HTR-8/SVneo (cell line): ENCODE measurements around the gene MCC.
A peak's percentile ranks its signal among the peaks of the same experiment; 100 is the strongest.

Experiments
- DNase-seq: peaks from one replicate; pipeline ENCODE4 v3.0.0; 2011; ENCODE audit warnings: low spot score, mixed read lengths; ENCODE audit not compliant: insufficient read length
- FAIRE-seq: peaks from 2 replicates; lab custom pipeline; 2011; peaks lifted over from hg19 to GRCh38; lab: Jason Lieb, UNC

Gene MCC

DNA sequence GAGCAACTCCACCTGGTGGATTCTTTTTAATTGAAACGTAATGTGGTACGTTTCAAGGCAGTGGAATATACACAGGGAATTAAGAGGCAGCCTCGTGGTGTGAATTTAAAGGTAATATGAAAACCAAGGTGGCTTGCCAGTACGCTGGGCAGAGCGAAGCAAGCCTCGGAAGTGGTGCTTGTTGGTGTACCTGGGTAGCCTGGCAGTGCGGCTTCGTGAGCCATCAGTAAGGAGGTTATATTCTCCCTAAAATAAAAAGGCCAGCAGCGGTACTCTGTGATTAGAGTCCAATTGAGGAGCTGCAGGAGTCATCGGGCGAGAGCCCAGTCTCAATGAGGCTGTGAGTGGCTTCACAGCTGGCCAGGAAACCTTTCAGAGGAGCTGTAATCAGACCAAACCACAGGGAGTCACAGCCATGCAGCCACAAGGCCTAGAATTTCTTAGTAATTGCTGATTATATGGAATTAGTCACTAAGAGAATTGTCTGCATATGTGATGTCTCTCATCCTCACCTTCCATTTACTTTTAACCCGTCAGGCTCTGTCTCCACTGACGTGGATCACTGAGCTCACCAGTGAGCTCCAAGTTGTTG lies 454.0 kb downstream of the MCC start:
- no peak for DNase-seq
- no peak for FAIRE-seq

DNA sequence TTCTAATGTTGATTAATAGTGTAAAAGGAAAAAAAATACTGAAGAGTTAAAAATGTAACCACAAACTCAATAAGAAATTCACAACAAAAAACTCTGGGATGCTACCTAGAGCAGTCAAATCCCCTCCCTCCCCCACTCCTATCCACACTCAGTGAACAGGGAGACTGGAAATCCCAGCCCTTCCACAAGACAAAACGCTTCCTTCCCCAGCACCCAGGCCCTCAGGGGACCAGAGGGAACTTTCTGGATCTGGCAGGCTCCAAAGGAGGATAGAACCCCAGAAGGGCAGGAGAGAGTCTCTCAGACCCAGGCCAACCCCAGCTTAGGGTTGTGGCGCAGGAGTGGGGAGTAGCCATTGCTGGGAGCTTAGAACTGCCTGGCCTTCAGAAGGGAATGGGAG lies 456.7 kb downstream of the MCC start:
- no peak for DNase-seq
- FAIRE-seq, result no peak

DNA sequence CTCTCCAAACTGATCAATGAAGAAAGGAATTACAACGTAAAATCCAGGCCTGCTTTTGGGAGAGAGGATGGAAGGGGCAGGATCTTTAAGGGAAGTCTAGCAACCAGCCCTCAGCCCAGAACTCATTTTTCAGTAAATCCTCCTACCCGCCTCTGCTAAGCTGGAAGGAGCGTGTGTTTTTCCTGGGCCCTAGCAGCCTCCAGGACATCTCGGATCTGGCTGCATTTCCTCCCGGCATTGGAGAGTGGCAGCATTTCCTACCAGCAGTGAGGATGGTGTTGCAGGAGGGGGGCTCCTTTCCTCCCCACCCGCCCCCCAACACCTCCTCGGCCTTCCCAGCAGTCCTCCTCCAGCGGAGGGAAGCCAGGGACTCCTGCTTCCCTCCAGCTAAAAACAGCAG lies 457.1 kb downstream of the MCC start:
- DNase-seq (no peak), FAIRE-seq (no peak)

DNA sequence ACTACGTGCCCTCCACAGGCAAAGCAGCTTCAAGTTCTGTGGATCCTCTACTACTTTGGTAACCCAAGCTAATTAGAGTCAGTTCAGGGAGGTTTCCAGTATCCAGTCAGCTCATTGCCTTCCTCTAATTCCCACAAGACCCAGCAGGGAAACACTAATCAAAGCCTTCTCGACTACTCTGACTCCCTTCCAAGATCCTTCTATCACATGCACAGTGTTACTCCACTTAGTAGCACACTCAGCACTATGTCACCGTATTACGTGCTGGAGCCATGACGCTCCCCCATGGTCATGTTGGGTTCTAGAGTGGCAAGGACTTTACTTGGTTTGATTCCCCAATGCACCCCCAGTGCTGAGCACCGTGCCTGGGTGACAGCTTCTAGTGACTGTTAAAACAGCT lies 458.6 kb downstream of the MCC start:
- DNase-seq (no peak), FAIRE-seq (no peak)

DNA sequence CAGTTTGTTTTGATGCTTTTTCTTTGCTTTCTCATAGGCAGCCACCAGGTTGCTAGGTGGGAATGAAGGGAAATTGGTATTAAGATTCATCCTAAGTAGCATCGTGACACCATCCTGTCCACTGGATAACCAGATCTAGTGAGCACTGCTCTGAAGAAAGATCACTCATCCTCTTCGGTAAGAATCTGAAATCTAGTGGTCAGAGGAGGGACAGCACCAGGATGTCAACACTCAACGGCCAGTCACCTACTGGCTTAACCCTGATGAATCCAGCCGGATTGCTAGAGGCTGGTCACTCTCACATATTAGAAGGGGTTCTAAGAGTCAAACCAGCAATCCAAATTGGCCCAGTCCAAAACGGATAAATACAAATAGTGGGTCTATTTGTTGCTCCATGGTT lies 460.8 kb downstream of the MCC start:
- FAIRE-seq, result no peak
- DNase-seq, result no peak

DNA sequence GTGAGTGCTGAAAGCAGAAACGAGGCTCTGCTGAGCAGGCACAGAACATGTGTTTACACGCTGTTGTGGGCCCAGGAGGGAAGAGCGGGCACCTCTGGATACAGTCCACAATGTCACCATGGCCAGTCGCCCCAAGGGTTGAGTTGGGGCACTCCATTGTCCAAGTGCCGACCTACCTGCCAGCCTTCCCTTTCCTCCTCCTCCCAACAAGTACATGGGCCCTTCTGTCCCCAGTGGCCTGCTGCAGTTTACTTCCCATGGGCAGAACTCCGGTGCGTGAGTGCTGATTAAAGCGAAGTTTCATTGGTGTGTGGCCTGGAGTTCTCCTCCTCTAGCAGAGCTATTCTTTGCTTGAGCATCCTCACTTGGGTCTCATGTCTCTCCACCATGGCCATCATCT lies 461.2 kb downstream of the MCC start:
- no peak for DNase-seq
- FAIRE-seq, result no peak

DNA sequence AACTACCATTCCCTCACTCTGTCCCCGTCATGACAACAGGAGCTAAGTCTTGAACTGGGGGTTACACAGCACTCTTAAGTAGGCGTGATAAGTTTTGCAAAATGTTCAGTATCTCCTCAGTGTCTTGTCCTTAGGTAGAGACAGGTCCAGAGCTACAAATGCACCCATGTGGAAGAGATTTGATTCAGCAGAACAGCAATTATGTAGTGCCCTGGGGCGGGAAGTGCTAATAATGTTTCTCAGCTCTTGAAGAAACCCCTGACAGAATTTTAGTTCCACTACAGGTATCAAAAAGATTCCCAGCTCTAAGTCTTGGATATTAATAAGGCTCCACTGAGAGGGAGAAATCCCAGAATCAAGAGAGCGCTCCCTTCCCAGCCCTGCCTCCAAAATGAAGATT lies 462.0 kb downstream of the MCC start:
- FAIRE-seq (no peak), DNase-seq (no peak)

DNA sequence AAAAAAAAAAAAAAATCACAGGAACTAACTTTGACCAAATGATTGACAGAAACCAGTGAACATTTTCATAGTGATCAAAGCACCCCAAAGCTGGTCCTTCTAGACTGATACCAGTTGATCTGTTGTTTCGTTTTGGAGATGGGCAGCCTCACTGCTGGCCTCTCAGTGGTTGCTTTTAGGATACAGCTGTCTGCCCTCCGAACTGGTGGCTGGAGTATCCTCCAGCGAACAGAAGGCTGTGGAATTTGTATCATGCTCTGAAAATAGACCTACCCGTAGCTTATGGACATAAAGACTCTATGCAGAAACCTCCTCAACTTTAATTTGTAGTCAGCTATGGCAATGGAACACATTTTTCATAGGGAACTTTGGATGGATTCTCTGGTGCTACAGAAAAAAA lies 462.7 kb downstream of the MCC start:
- no peak for FAIRE-seq
- no peak for DNase-seq

DNA sequence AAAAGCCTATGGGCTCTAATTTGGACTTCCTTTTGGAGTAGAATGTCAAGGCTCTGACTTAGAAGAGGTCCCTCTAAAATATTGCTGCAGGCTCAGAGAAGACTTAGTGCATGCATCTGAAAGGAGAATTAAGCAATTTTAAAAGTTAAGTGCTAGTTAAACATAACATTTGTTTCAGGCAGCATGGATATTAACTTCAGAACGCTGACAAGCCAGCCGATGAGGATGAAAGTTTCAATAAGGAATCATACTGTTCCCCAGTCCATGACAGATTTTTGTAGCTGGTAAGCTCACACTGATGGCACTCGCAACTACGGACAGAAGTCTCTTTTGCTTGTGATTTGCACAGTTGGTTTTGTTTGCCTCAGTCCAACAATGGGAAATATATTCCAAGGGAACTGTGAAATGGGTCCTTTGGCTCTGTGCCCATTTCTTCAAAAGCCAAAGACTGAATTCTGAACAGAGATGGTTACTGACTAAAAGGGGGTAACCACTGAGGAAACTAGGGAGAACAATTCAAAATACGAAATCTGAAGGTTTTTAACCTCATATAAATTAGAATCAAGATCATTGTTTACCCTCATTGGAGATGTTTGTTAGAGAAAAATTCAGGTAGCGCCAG lies 464.1 kb downstream of the MCC start:
- DNase-seq, result no peak
- no peak for FAIRE-seq

DNA sequence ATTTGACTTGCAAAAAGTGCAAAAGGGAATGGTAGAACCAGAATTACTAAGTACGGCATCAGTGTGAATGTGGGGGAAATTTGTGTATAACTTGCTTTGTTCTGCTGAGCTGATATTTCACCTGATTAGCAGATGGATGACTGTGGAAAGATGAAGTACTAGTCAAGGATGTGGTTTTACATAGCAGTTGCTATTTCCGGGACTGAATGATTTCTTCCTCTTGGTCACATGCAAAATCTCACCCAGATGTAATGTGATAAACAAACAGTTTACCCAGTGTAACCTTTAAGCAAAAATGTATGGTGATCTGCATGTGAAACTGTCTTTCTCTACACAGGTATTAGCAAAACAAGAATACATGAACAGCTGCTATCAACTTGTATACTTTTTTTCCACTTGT lies 465.6 kb downstream of the MCC start:
- FAIRE-seq (no peak), DNase-seq (no peak)

DNA sequence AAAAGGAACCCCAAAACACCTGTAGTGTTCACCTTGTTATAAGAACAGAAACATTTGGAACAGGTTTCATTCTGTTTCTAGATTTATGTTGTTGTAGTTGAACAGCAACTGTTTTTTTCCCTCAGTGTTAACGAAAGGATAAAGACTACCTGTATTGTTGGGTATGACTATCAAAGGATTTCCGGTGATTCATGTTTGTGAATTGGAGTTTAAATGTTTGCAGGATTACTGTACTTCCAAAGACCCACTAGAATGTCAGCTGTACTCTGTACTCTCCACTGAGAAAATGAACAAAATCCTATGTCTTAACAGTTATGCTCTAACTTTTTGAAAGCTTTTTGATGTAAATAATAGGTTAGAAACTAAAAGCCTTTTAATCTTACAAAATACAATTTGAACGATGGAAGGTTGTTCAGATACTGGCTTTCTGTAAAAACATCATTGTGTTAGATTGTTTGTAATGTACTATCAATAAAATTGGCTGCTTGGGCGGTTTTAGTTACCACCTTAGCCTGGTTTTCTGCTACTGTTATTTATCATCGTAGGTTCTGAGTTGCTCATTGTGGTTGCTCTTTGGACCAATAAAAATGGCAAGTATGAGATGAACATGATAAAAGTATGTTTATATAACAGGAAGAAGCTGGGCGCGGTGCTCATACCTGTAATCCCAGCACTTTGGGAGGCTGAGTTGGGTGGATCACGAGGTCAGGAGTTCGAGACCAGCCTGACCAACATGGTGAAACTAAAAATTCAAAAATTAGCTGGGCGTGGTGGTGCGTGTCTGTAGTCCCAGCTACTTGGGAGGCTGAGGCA lies 467.6 kb downstream of the MCC start:
- peak; percentile 41 for DNase-seq
- FAIRE-seq, result peak; percentile 69

DNA sequence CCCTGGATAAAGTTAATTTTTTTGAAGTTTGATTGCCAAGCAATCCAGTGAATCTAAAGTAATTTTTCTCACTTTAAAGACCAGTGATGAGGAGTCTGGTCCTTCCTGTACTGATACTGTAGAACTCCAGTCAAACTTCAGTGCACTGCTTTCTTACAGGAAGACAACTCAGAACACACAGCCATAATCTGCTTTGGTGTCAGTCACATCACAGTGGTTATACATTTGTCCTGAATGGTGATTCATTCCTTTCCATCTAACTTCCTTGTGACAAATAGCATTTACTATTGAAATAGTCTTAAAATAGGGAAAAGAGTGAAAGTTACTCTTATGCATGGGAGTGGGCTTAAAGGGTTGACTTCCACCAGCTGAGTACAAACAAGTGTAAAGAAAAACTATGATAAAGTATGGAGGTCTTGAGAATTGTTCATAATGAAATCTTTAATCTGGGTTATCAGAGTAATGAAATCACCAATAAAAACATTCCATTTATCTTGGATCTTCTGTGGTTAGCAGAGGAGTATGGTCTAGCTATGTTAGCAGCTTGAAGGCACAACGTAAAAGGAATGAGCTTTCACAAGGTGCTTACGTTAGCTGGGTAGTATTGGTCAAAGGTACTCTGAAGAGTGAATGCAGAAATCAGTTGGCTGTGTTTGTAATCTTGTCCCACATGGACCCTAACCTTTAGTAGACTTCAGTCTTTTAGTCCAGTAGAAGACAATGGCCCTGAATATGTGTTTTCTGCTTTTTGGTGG lies 470.2 kb downstream of the MCC start:
- FAIRE-seq (no peak), DNase-seq (no peak)

DNA sequence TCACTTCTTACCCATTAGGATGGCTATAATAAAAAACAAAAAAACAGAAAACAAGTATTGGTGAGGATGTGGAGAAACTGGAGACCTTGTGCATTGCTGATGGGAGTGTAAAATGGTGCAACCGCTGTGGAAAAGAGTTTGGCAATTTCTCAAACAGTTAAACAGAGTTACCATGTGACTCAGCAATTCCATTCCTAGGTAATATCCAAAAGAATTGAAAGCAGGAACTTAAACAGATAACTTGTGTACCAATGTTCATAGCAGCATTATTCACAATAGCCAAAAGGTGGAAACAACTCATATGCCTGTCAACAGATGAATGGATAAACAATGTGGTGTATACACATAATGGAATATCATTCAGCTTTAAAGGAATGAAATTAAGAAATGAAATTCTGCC lies 482.8 kb downstream of the MCC start:
- no peak for FAIRE-seq
- no peak for DNase-seq

DNA sequence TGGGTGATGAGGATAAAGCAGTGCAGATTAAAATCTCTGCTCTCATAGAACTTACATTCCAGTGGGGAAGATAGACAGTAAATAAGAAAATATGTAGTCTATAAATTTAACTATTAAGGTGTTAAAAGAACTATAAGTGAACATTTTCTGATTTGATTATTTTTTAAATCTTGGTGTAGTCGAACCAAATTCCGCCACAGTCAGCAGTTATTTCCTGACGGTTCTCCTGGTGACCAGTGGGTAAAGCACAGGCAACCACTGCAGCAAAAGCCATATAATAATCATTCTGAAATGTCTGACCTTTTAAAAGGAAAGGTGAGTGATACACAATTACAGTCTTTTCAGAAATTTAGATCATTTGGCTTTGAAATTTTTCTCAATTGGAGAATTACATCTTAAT lies 484.5 kb downstream of the MCC start:
- DNase-seq (no peak), FAIRE-seq (no peak)

DNA sequence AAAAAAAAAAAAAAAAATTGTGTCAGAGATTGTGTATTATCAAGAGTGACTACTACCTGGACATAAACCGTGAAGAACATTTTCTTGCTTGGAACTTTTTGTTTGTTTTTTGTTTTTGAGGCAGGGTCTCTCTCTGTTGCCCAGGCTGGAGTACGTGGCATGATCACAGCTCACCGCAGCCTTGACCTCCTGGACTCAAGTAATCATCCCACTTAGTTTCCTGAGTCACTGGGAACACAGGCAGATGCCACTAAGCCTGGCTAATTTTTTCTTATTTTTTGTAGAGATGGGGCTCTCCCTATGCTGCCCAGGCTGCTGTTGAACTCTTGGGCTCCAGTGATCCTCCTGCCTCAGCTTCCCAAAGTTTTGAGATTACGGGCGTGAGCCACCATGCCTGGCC lies 485.8 kb downstream of the MCC start:
- DNase-seq (no peak), FAIRE-seq (no peak)

DNA sequence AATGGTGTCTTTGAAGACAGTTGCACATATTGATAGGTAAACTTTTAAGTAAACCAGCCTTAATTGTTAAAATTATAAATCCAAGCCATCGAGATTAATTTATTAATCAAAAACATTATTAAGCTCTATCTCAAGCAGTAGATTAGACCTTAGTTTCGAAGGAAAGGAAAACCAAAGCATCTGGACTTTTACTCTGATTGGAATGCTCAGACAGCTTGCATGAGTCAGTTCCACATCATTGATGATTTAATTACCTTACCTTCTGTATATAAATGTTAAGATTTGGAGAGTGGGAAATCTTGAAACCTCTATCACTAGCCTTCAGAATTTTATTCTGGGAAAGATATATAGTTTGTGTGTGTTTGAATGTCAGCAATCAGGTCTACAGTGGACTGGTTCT lies 487.8 kb downstream of the MCC start:
- DNase-seq (no peak), FAIRE-seq (no peak)

DNA sequence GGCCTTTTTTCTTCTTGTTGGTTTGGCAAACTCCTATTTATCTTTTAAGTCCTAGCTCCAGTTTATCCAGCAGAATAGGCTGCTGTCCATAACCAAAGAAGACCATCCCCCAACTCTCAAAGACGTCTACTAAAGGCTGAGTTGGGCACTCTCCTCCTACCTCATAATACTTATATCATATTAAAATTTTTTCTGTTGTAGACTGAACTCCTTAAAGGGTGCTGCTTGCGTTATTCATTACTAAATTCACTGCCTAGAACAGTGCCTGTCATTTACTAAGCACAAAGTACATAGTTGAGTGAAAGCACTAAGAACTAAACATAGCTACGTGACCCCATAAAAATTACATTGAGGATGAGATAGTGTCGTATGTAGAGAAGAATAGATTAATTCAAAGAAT lies 490.0 kb downstream of the MCC start:
- DNase-seq, result no peak
- FAIRE-seq, result no peak

DNA sequence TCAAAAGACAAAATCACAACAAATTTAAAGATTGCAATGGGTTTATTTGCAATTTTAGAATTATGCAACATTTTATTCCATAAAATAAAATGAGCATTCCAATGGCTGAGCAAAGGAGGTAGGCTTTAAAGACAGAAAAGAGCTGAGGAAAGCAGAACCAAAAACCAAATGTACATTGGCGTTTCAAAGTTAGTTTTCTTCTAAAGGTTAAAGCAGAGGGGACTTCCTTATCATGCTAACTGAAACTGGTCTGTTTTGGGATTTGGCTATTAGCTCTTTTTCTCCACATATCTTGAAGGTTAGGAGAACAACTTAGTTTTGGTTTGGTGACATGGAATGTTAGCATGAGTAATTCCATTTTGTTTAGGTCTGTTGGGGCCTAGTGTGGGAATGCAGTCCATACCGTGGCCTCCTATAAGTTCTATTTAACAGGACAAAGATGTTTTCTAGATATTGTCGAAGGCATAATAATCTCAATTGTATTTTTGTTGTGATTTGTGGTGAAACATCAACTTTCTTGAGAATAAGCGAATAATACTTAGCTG lies 491.4 kb downstream of the MCC start:
- DNase-seq (no peak), FAIRE-seq (no peak)

DNA sequence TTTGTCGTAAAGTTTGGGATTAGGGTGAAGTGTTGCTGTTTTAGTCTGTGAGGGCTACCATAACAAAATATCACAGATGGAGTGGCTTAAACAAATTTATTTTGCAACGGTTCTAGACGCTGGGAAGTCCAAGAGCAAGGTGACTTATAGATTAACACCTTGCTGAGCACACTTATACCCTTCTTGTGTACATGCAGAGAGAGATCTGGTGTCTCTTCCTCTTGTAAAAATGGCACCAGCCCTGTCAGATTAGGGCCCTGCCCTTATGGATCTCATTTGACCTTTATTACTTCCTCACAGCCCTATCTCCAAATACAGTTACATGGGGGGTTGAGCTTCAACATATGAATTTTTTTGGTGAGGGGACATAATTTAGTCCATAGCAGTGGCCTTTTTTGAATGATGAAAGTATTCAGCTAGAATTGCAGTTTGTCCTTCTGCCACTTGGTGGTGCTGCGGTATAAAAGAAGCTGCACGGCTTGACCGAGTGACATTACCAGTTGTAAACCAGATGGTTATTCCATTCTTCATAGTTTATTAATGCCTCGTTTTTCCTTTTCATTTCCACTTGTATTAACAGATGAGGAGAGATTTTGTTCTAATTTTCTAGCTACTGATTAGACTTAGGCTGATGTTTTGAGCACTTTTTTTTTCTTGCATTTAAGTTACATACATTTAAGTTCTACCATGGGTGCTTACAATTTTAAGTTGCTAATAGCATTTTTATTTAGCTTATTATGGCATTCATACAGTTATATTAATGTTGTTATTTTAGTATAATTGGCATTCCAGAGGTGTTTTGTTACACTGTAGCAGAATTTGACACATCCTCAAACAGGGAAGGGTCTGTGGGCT lies 492.3 kb downstream of the MCC start:
- FAIRE-seq (peak; percentile 20), DNase-seq (peak; percentile 63)

DNA sequence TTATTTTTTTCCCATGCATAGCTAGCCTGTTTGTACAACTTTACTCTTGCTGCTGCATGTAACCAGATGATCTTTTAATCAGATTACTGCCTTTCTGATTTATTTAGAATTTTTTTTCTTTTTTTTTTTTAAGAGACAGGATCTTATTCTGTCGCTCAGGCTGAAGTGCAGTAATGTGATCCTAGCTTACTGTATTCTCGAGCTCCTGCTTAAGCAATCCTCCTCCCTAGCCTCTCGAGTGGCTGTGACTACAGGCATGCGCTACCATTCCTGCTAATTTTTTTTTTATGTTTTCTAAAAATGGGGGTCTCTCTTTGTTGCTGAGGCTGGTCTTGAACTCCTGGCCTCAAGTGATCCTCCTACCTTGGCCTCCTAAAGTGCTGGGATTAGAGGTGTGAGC lies 502.0 kb downstream of the MCC start:
- DNase-seq, result no peak
- FAIRE-seq, result no peak
